Osteocyte (in vitro differentiated cells): Measurements from ENCODE around the gene MVK. TPM values are rescaled to one million over a fixed set of nuclear protein-coding genes. Genes with fewer than 3 reads are reported as not detected.

Source experiments
- DNase-seq: peaks from one replicate; pipeline ENCODE4 v3.0.0; 2021; ENCODE audit warnings: mixed read lengths; ENCODE audit not compliant: unreplicated experiment; ENCODE audit errors: extremely low spot score
- H3K27ac Mint-ChIP-seq: one replicate; pipeline ENCODE4 v1.8.0; 2021; ENCODE audit warnings: mild to moderate bottlenecking, mixed read lengths; ENCODE audit not compliant: unreplicated experiment
- H3K27me3 Mint-ChIP-seq: one replicate; pipeline ENCODE4 v1.8.0; 2021; ENCODE audit warnings: mixed read lengths; ENCODE audit not compliant: unreplicated experiment
- H3K36me3 Mint-ChIP-seq: one replicate; pipeline ENCODE4 v1.8.0; 2021; ENCODE audit warnings: mixed read lengths; ENCODE audit not compliant: unreplicated experiment
- H3K4me1 Mint-ChIP-seq: one replicate; pipeline ENCODE4 v1.8.0; 2021; ENCODE audit warnings: mixed read lengths; ENCODE audit not compliant: unreplicated experiment
- H3K4me3 Mint-ChIP-seq: one replicate; pipeline ENCODE4 v1.8.0; 2021; ENCODE audit warnings: mild to moderate bottlenecking, moderate library complexity, mixed read lengths; ENCODE audit not compliant: unreplicated experiment
- H3K9me3 Mint-ChIP-seq: one replicate; pipeline ENCODE4 v1.8.0; 2021; ENCODE audit warnings: mixed read lengths; ENCODE audit not compliant: unreplicated experiment
- CTCF ChIP-seq: fragments of 200-600 bp; sonication (generic); IDR thresholded peaks from 2 replicates; pipeline ENCODE4 v1.5.0; 2021; ENCODE audit warnings: antibody characterized with exemption, mild to moderate bottlenecking, moderate library complexity
- total RNA-seq: library from RNA; stranded (reverse); gene quantifications from 2 replicates; pipeline ENCODE4 v1.2.1, GENCODE V29; 2021

Gene MVK
- total RNA-seq, 1 donor from 2014 or later: 13.0 TPM

DNA sequence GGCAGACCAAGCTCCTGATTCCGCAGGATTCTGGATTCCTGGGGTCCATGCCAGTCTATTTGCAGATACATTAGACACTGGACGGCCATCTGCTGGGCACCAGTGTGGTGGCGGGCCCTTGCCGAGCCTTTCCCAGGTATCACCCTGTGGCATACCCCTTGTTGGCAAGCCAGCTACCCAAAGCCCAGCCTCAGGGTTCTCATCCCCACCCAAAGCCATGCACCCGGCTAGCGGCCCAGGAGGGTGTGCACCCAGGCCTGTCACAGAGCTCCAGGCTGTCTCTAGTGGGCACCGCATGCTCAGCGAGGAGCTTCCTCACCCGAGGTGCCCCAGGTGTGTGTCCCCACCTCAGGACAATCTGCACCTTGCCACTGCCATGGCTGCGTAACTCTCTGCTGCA lies 14.0 kb upstream of the MVK start:
- Mint-ChIP-seq H3K9me3 (no peaks in the 10 kb centered on the region), H3K4me1 (no peaks in the 10 kb centered on the region), H3K27ac (no peak overlapping the region), H3K36me3 (peaks cover 6% of the 10 kb centered on the region), H3K4me3 (no peak overlapping the region), H3K27me3 (no peaks in the 10 kb centered on the region)
- no peak for DNase-seq
- TF ChIP-seq CTCF: no peak

- Mint-ChIP-seq H3K4me3 (no peak overlapping the region), H3K27ac (no peak overlapping the region), H3K9me3 (no peaks in the 10 kb centered on the region), H3K36me3 (peaks cover 6% of the 10 kb centered on the region), H3K27me3 (no peaks in the 10 kb centered on the region), H3K4me1 (no peaks in the 10 kb centered on the region)
- TF ChIP-seq CTCF: no peak
- DNase-seq: no peak
Observed at GRCh38 chr12:109560867-109561710, 12.5 kb upstream of the MVK start.

- no peak for DNase-seq
- no peaks in the 10 kb centered on the region for H3K4me1 Mint-ChIP-seq
- H3K27ac Mint-ChIP-seq: no peak overlapping the region
- H3K27me3 Mint-ChIP-seq: no peaks in the 10 kb centered on the region
- no peak for TF ChIP-seq CTCF
- no peak overlapping the region for H3K4me3 Mint-ChIP-seq
- no peaks in the 10 kb centered on the region for H3K9me3 Mint-ChIP-seq
- peaks cover 6% of the 10 kb centered on the region for H3K36me3 Mint-ChIP-seq
Observed at GRCh38 chr12:109561711-109562030, 11.9 kb upstream of the MVK start.

- Mint-ChIP-seq H3K27ac (no peak overlapping the region), H3K4me3 (no peak overlapping the region), H3K9me3 (no peaks in the 10 kb centered on the region), H3K4me1 (no peaks in the 10 kb centered on the region), H3K27me3 (no peaks in the 10 kb centered on the region), H3K36me3 (peaks cover 6% of the 10 kb centered on the region)
- no peak for TF ChIP-seq CTCF
- no peak for DNase-seq
Observed at GRCh38 chr12:109562871-109563270, 10.7 kb upstream of the MVK start.

DNA sequence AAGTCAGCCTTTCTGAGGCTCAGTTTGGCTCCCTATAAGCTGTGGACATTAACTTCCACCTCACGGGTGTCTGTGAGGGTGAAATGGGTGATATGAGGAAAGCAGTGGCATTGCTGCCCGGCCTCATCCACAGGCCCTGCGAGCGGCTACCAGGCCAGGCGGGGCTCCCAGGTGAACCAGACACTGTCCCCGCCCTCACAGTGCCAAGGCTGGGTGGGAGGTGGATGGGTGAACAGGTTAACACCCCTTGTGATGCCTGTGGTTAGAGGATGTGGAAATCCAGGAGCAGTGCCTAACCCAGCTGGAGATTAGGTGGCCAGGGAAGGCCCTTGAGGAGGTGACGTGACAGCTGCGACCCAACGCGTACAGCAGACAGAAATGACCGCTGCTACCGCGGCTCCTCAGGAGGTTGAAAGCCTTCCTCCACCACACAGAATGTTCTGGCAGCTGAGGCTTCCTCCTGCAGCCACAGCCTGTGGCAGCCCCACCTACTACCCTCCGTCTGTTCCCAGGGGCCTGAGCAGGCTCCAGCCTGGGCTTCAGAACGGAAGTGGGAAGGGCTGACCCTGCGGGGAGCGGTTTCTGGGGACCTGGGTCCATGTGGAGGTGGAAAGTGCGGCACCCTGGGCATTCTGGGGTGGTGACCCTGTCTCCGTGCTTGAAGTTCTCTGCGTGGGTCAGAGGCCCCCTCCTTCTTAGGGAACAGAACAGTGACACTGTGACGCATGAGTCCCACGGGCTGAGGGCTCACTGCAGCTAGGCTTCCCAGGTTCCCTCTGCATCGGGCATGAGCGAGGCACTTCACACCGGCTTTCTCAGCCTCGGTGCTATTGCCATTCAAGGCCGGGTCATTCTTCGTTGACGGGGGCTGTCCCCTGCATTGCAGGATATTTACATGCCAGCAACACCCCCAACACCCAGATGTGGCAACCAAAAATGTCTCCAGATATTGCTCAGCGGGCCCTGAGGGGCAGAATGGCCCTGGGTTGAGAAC lies 10.0 kb upstream of the MVK start:
- no peaks in the 10 kb centered on the region for H3K27me3 Mint-ChIP-seq

More for the DNA sequence above, 10.0 kb upstream of the MVK start:
- DNase-seq: no peak
- peaks cover 6% of the 10 kb centered on the region for H3K36me3 Mint-ChIP-seq
- TF ChIP-seq CTCF: no peak
- no peaks in the 10 kb centered on the region for H3K4me1 Mint-ChIP-seq
- H3K9me3 Mint-ChIP-seq: no peaks in the 10 kb centered on the region
- no peak overlapping the region for H3K27ac Mint-ChIP-seq
- H3K4me3 Mint-ChIP-seq: no peak overlapping the region
